LNCaP clone FGC (cell line): Measurements from ENCODE around the gene GNG7.

Experiments used
- DNase-seq: peaks from one replicate; pipeline ENCODE4 v3.0.0-alpha.2; 2011; ENCODE audit warnings: low read depth
- H3K4me3 ChIP-seq: 2 replicates; pipeline ENCODE4 v1.5.1; 2011; ENCODE audit warnings: mild to moderate bottlenecking, low read depth, low read length, control low read depth
- TF ChIP-seq, protein P1 (sequence below): IDR thresholded peaks from 2 replicates; pipeline ENCODE4 v1.5.1; 2012; ENCODE audit warnings: mild to moderate bottlenecking; ENCODE audit not compliant: control insufficient read depth, insufficient read depth; ENCODE audit errors: extremely low read depth

GNG7 gene

GRCh38 chr19:2516727-2517126 is 185.8 kb downstream of the GNG7 start:
- H3K4me3 ChIP-seq = no peak overlapping the region
- TF ChIP-seq, protein P1, sequence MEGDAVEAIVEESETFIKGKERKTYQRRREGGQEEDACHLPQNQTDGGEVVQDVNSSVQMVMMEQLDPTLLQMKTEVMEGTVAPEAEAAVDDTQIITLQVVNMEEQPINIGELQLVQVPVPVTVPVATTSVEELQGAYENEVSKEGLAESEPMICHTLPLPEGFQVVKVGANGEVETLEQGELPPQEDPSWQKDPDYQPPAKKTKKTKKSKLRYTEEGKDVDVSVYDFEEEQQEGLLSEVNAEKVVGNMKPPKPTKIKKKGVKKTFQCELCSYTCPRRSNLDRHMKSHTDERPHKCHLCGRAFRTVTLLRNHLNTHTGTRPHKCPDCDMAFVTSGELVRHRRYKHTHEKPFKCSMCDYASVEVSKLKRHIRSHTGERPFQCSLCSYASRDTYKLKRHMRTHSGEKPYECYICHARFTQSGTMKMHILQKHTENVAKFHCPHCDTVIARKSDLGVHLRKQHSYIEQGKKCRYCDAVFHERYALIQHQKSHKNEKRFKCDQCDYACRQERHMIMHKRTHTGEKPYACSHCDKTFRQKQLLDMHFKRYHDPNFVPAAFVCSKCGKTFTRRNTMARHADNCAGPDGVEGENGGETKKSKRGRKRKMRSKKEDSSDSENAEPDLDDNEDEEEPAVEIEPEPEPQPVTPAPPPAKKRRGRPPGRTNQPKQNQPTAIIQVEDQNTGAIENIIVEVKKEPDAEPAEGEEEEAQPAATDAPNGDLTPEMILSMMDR = no peak

GRCh38 chr19:2514981-2515518 is 187.4 kb downstream of the GNG7 start:
- DNase-seq = no peak
- TF ChIP-seq, protein P1 = no peak
- no peak overlapping the region for H3K4me3 ChIP-seq

More at GRCh38 chr19:2516727-2517126, 185.8 kb downstream of the GNG7 start:
- no peak for DNase-seq

GRCh38 chr19:2512523-2513431 is 189.7 kb downstream of the GNG7 start:
- TF ChIP-seq, protein P1 = no peak
- DNase-seq = no peak

GRCh38 chr19:2511991-2512390 is 190.5 kb downstream of the GNG7 start:
- TF ChIP-seq, protein P1 = no peak
- H3K4me3 ChIP-seq = no peak overlapping the region
- no peak for DNase-seq

More at GRCh38 chr19:2512523-2513431, 189.7 kb downstream of the GNG7 start:
- H3K4me3 ChIP-seq = no peak overlapping the region

DNA sequence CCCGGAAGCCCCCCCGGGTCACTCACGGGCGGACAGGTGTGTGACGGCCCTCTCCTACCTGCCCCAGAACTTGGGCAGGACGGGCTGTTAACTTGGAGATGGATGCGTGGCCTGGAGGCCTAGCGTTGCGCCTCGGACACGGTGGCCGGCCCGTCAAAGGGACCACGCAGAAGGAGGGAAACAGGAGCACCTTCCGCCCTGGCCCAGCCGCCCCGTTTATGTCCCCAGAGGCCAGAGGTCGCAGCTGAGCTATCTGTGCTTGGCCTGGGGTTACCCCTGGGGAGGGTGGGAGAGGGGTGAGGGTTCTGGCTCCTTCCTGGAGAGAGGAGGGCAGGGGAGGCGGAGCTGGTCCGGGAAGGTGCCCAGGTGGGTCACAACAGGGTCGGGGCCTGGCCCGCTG is 190.9 kb downstream of the GNG7 start:
- DNase-seq = no peak
- TF ChIP-seq, protein P1 = no peak
- no peak overlapping the region for H3K4me3 ChIP-seq

- TF ChIP-seq, protein P1 = no peak
- H3K4me3 ChIP-seq = no peak overlapping the region
- DNase-seq = no peak
Observed at GRCh38 chr19:2509096-2509495, 193.4 kb downstream of the GNG7 start.
